T-cell (primary cell): ENCODE results near the gene OTUB1. TPM values are rescaled to one million over a fixed set of nuclear protein-coding genes. Genes with fewer than 3 reads are reported as not detected.
A peak's percentile ranks its signal among the peaks of the same experiment; 100 is the strongest.

Experiments
- ATAC-seq, 4 experiments: fragments of 200-7000 bp in 3 of 4; fragments of 150-1000 bp in 1 of 4; cut with Tn5 transposase; replicated peaks in 1 of 4; 1 replicate in 3 of 4; 2 replicates in 1 of 4; pipeline ENCODE4 v1.10.0; 2021; ENCODE audit warnings: moderate library complexity in 3 of 4, mild to moderate bottlenecking in 2 of 4, moderate number of reproducible peaks in 1 of 4
- CTCF ChIA-PET, 2 donors: fragments of 300-600 bp; sonication (Branson Sonifier 250); formaldehyde crosslinking; loops; one replicate each; lab custom pipeline; 2022; ENCODE audit warnings: antibody characterized with exemption in 2 of 2; lab: Charles Lee
- POLR2A ChIA-PET, 2 donors: fragments of 300-600 bp; sonication (Branson Sonifier 250); formaldehyde crosslinking; loops; one replicate each; lab custom pipeline; 2022; ENCODE audit warnings: antibody characterized with exemption in 2 of 2; lab: Charles Lee
- DNase-seq, 35 experiments: peaks; one replicate each; pipeline versions ENCODE4 v3.0.0 to v3.0.0-alpha.2; 2013 to 2023
- H3K27ac ChIP-seq: one replicate; pipeline ENCODE4 v1.5.1; 2013; ENCODE audit warnings: low read length
- H3K27me3 ChIP-seq, 2 experiments: replicated peaks in 1 of 2; 1 replicate in 1 of 2; 2 replicates in 1 of 2; pipeline versions ENCODE4 v1.6.1 to v1.7.0; 2013; ENCODE audit warnings: low read length in 1 of 2, mixed read lengths in 1 of 2; ENCODE audit not compliant: control insufficient read depth in 2 of 2, insufficient read depth in 2 of 2; ENCODE audit errors: extremely low read depth in 1 of 2
- H3K36me3 ChIP-seq, 2 donors: 1 replicate in 1 of 2; 2 replicates in 1 of 2; pipeline versions ENCODE4 v1.6.1 to v1.7.0; 2013; ENCODE audit warnings: low read length in 1 of 2; ENCODE audit not compliant: control insufficient read depth in 2 of 2, insufficient read depth in 1 of 2; ENCODE audit errors: extremely low read depth in 1 of 2
- H3K4me1 ChIP-seq, 2 experiments: 1 replicate in 1 of 2; 2 replicates in 1 of 2; pipeline versions ENCODE4 v1.6.1 to v1.7.0; 2013; ENCODE audit warnings: low read length in 2 of 2, mixed read lengths in 1 of 2; ENCODE audit not compliant: insufficient read depth in 2 of 2, control insufficient read depth in 1 of 2; ENCODE audit errors: extremely low read depth in 1 of 2
- H3K4me3 ChIP-seq, 2 donors: 1 replicate in 1 of 2; 2 replicates in 1 of 2; pipeline versions ENCODE4 v1.5.1 to v1.7.0; 2013; ENCODE audit warnings: mild to moderate bottlenecking in 2 of 2, low read length in 1 of 2, moderate library complexity in 1 of 2; ENCODE audit not compliant: control insufficient read depth in 1 of 2; ENCODE audit errors: extremely low read depth in 1 of 2
- H3K9me3 ChIP-seq: 2 replicates; pipeline ENCODE4 v1.7.0; 2013
- H3K27ac Mint-ChIP-seq, 2 donors: one replicate each; pipeline ENCODE4 v1.8.0; 2020 to 2021; ENCODE audit warnings: mild to moderate bottlenecking in 2 of 2, mixed read lengths in 2 of 2
- H3K27me3 Mint-ChIP-seq, 2 donors: one replicate each; pipeline ENCODE4 v1.8.0; 2021 to 2022; ENCODE audit warnings: mixed read lengths in 2 of 2
- H3K36me3 Mint-ChIP-seq: one replicate; pipeline ENCODE4 v1.8.0; 2021; ENCODE audit warnings: mixed read lengths
- H3K4me1 Mint-ChIP-seq, 3 donors: one replicate each; pipeline ENCODE4 v1.8.0; 2020 to 2022; ENCODE audit warnings: mixed read lengths in 3 of 3, mild to moderate bottlenecking in 1 of 3
- H3K4me3 Mint-ChIP-seq, 3 donors: one replicate each; pipeline ENCODE4 v1.8.0; 2020 to 2022; ENCODE audit warnings: mild to moderate bottlenecking in 3 of 3, mixed read lengths in 3 of 3, moderate library complexity in 3 of 3
- H3K9me3 Mint-ChIP-seq, 3 donors: one replicate each; pipeline ENCODE4 v1.8.0; 2020 to 2022; ENCODE audit warnings: mixed read lengths in 3 of 3
- WGBS: methylation state at CpG from one replicate; pipeline ENCODE4 v1.1.5; 2013; ENCODE audit warnings: missing lambda C conversion rate; ENCODE audit not compliant: insufficient coverage; 5-methylcytosine and 5-hydroxymethylcytosine counted together
- total RNA-seq, 35 experiments: library from RNA in 6 of 35; stranded (reverse) in 6 of 35; fragments of 120-200 nt in 1 of 35; gene quantifications; one replicate each; pipeline versions ENCODE4 v1.2.1 to v1.2.4 and lab custom pipeline; 2013 to 2026

Gene OTUB1
- total RNA-seq, 5 donors from 2014 or later (not counting 1 experiment from before 2014, with no cell fraction given), result 63.1 to 76.7 (median 67.2) TPM

GRCh38 chr11:64032050-64032449 is 45.8 kb downstream of the OTUB1 start:
- no peak overlapping the region for H3K27ac Mint-ChIP-seq

GRCh38 chr11:64034411-64034811 is 48.2 kb downstream of the OTUB1 start:
- Histone ChIP-seq H3K27ac (no peak overlapping the region), H3K36me3 (no peaks in the 10 kb centered on the region), H3K27me3 (peaks cover 0 to 73% of the 10 kb centered on the region in 2 experiments), H3K4me3 (no peak overlapping the region), H3K4me1 (peaks cover 0 to 13% of the 10 kb centered on the region in 2 experiments), H3K9me3 (no peaks in the 10 kb centered on the region)
- Mint-ChIP-seq H3K27ac (no peak overlapping the region), H3K4me1 (peaks cover 5 to 14% (median 5%) of the 10 kb centered on the region in 3 donors), H3K9me3 (no peaks in the 10 kb centered on the region), H3K36me3 (no peaks in the 10 kb centered on the region), H3K4me3 (peak overlapping the region in 1 of 3 donors; percentile 77), H3K27me3 (peaks cover 31 to 51% of the 10 kb centered on the region in 2 donors)
- DNase-seq (no peak), ATAC-seq (no peak)
- CTCF ChIA-PET, result interaction anchor here in 1 of 2 donors (0.6 kb wide), 1 partner anchor 213 kb away, joined by 3 read pairs; no protein-coding TSS in a partner anchor
- POLR2A ChIA-PET, result no interaction called here
- 46% methylated on average over 4 of the region's 9 CpGs for whole genome bisulfite sequencing

More at GRCh38 chr11:64032050-64032449, 45.8 kb downstream of the OTUB1 start:
- Histone ChIP-seq H3K9me3 (no peaks in the 10 kb centered on the region), H3K27me3 (peaks cover 0 to 75% of the 10 kb centered on the region in 2 experiments), H3K36me3 (no peaks in the 10 kb centered on the region), H3K4me1 (peaks cover 0 to 21% of the 10 kb centered on the region in 2 experiments), H3K27ac (no peak overlapping the region), H3K4me3 (no peak overlapping the region)
- ChIA-PET POLR2A (no interaction called here), CTCF (no interaction called here)
- Mint-ChIP-seq H3K9me3 (no peaks in the 10 kb centered on the region), H3K27me3 (peaks cover 36 to 46% of the 10 kb centered on the region in 2 donors), H3K36me3 (no peaks in the 10 kb centered on the region), H3K4me3 (no peak overlapping the region), H3K4me1 (peaks cover 5 to 13% (median 5%) of the 10 kb centered on the region in 3 donors)
- 65% methylated on average over 2 of the region's 4 CpGs for WGBS
- DNase-seq, result no peak
- no peak for ATAC-seq

GRCh38 chr11:64035081-64035524 is 48.9 kb downstream of the OTUB1 start:
- Mint-ChIP-seq H3K27me3 (peaks cover 30 to 51% of the 10 kb centered on the region in 2 donors), H3K27ac (no peak overlapping the region), H3K4me1 (peaks cover 5 to 14% (median 5%) of the 10 kb centered on the region in 3 donors), H3K9me3 (no peaks in the 10 kb centered on the region), H3K4me3 (peak overlapping the region; percentile 25 to 77 (median 65)), H3K36me3 (no peaks in the 10 kb centered on the region)
- H3K4me3 ChIP-seq, result no peak overlapping the region
- POLR2A ChIA-PET, result no interaction called here
- no CpG with 5 or more reads among the region's 17 CpGs for WGBS
- ATAC-seq, result no peak
- H3K36me3 ChIP-seq, result no peaks in the 10 kb centered on the region
- no peak overlapping the region for H3K27ac ChIP-seq
- DNase-seq, result no peak
- peaks cover 0 to 75% of the 10 kb centered on the region in 2 experiments for H3K27me3 ChIP-seq
- peaks cover 0 to 13% of the 10 kb centered on the region in 2 experiments for H3K4me1 ChIP-seq
- H3K9me3 ChIP-seq, result no peaks in the 10 kb centered on the region
- CTCF ChIA-PET, result no interaction called here

- ATAC-seq, result no peak
- H3K27me3 Mint-ChIP-seq, result peaks cover 26 to 47% of the 10 kb centered on the region in 2 donors
- peaks cover 5 to 14% (median 5%) of the 10 kb centered on the region in 3 donors for H3K4me1 Mint-ChIP-seq
- peak within 1 kb of the TSS; percentile 25 to 77 (median 65) for H3K4me3 Mint-ChIP-seq
- ChIA-PET CTCF (no interaction called here), POLR2A (no interaction called here)
- WGBS, result 1% methylated on average over 36 of the region's 64 CpGs
- Histone ChIP-seq H3K4me1 (peaks cover 0 to 13% of the 10 kb centered on the region in 2 experiments), H3K9me3 (no peaks in the 10 kb centered on the region), H3K4me3 (no peak within 1 kb of the TSS), H3K27me3 (peaks cover 0 to 74% of the 10 kb centered on the region in 2 experiments), H3K27ac (no peak within 1 kb of the TSS), H3K36me3 (no peaks in the 10 kb centered on the region)
- H3K9me3 Mint-ChIP-seq, result no peaks in the 10 kb centered on the region
- no peaks in the 10 kb centered on the region for H3K36me3 Mint-ChIP-seq
- H3K27ac Mint-ChIP-seq, result no peak within 1 kb of the TSS
- no peak for DNase-seq
Measured at GRCh38 chr11:64035576-64035975, 49.3 kb downstream of the OTUB1 start, which contains the start of gene FLRT1. TSS of gene FLRT1 (plus strand) at chr11:64035931. CDS start at chr11:64116268, 80,337 bp downstream.

DNA sequence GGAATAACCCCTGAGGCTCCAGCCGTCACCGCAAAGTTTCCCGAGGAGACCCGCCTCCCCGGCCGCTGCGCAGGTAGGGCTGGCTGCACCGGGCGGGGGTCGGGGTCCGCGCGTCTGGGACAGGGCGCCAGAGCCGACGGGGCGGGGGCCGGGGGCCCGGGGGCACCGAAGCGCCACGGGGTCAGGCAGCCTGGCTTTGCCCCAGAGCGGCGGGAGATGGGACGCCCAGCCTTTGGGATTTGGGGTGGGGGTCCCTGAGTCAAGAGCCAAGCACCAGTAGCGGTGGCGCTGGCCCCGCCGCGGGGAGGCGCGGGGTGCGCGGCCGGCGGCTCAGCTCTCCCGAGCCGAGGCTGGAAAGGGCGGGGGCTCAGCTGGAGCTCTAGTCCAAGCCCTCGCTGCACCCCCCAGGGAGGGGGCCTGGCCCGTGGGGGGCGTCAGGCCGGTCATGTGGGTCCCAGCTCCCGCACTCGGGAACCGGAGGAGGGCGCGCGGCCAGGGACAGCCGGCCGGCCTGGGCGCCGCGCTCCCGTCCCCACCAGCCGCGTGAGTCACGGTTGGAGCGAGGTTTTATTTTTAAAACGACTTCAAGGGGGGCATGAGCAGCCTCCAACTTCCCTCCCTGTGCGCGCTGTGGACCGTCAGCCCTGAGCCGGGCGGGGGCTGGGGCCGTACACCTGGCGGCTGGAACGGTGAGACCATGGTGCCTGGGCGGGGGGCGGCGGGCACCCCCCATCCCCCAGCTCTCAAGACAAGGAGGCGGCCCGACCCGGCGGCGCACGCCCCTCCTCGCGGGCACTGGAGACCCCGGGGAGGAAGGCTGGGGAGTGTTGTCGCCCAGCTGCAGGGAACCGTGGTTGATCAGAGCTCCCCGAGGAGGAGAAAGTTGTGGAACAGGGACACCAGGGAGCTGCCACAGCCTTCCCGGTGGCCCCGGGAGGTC is 50.1 kb downstream of the OTUB1 start:
- Histone ChIP-seq H3K27me3 (peaks cover 0 to 80% of the 10 kb centered on the region in 2 experiments), H3K4me3 (no peak overlapping the region), H3K36me3 (no peaks in the 10 kb centered on the region), H3K4me1 (peaks cover 0 to 13% of the 10 kb centered on the region in 2 experiments), H3K27ac (no peak overlapping the region), H3K9me3 (no peaks in the 10 kb centered on the region)
- Mint-ChIP-seq H3K27ac (no peak overlapping the region), H3K9me3 (no peaks in the 10 kb centered on the region), H3K4me3 (no peak overlapping the region), H3K27me3 (peaks cover 26 to 47% of the 10 kb centered on the region in 2 donors), H3K36me3 (no peaks in the 10 kb centered on the region), H3K4me1 (peaks cover 5 to 14% (median 5%) of the 10 kb centered on the region in 3 donors)
- no peak for DNase-seq
- POLR2A ChIA-PET, result no interaction called here
- ATAC-seq, result no peak
- WGBS, result 3% methylated on average over 76 of the region's 85 CpGs
- CTCF ChIA-PET, result no interaction called here

DNA sequence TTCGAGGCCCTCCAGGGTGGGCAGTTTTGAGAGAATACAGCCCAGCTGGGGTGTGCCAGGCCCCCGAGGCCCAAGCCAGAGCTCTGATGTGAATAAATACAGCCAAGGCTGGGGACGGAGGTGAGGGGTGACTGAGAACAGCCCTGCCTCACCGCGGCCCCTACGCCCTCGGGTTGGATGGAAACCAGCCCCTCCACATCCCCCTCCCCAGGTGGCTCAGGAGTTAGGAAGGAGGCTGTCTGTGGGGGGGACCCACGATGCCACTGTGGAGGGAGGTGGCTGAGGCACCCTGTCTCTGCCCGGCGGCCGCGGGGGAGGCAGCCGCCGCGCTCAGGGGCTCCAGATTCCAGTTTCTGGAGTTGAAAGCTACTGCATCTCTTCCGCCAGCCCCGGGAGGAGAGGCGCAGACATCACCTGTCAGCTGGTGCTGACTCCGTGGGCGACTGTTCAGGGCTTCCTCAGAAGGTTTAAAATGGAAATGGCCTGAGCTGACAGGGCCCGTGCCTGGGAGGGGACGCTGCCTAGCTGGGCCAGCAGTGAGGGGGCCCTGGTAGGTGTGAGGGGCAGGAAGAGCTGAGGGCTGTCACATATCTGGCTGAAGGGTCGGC is 50.9 kb downstream of the OTUB1 start:
- ATAC-seq, result no peak
- DNase-seq, result no peak
- peaks cover 5 to 14% (median 5%) of the 10 kb centered on the region in 3 donors for H3K4me1 Mint-ChIP-seq
- H3K4me3 Mint-ChIP-seq, result no peak overlapping the region
- Histone ChIP-seq H3K36me3 (no peaks in the 10 kb centered on the region), H3K4me3 (no peak overlapping the region), H3K4me1 (peaks cover 0 to 13% of the 10 kb centered on the region in 2 experiments), H3K27ac (no peak overlapping the region), H3K27me3 (peaks cover 0 to 77% of the 10 kb centered on the region in 2 experiments), H3K9me3 (no peaks in the 10 kb centered on the region)
- H3K27me3 Mint-ChIP-seq, result peaks cover 26 to 47% of the 10 kb centered on the region in 2 donors
- ChIA-PET POLR2A (no interaction called here), CTCF (no interaction called here)
- WGBS, result 26% methylated on average over 16 of the region's 23 CpGs
- no peaks in the 10 kb centered on the region for H3K36me3 Mint-ChIP-seq
- H3K27ac Mint-ChIP-seq, result no peak overlapping the region
- no peaks in the 10 kb centered on the region for H3K9me3 Mint-ChIP-seq
